Activated T-helper 1 cell treated with anti-CD3 and anti-CD28 coated beads, Interleukin-12 subunit alpha, Interleukin-12 subunit beta, Interleukin-2, Interleukin-4 antibody, amounts not matched to agents 30 ng/mL and 10 ng/mL and 1 ng/mL, durations not matched to agents 14 hours and 24 hours and 36 hours (primary cell): ENCODE results near the gene BAHCC1. TPM values are rescaled to one million over a fixed set of nuclear protein-coding genes. Genes with fewer than 3 reads are reported as not detected.

Experiments used
- DNase-seq: peaks from one replicate; pipeline ENCODE4 v3.0.0; 2021; ENCODE audit warnings: low spot score
- H3K27ac Mint-ChIP-seq: one replicate; pipeline ENCODE4 v1.8.0; 2021; ENCODE audit warnings: mild to moderate bottlenecking, mixed read lengths
- H3K27me3 Mint-ChIP-seq: one replicate; pipeline ENCODE4 v1.8.0; 2022; ENCODE audit warnings: mild to moderate bottlenecking, moderate library complexity, mixed read lengths; ENCODE audit not compliant: insufficient read depth
- H3K36me3 Mint-ChIP-seq: one replicate; pipeline ENCODE4 v1.8.0; 2021; ENCODE audit warnings: low read depth, mixed read lengths
- H3K4me1 Mint-ChIP-seq: one replicate; pipeline ENCODE4 v1.8.0; 2021; ENCODE audit warnings: low read depth, mixed read lengths
- H3K4me3 Mint-ChIP-seq: one replicate; pipeline ENCODE4 v1.8.0; 2021; ENCODE audit warnings: mild to moderate bottlenecking, moderate library complexity, mixed read lengths
- H3K9me3 Mint-ChIP-seq: one replicate; pipeline ENCODE4 v1.8.0; 2021; ENCODE audit warnings: mixed read lengths
- intact Hi-C: fragments of 100-400 bp; cut with micrococcal nuclease; formaldehyde crosslinking; loops from one replicate; pipeline ENCODE4 v1.15.1; 2024
- total RNA-seq: library from RNA; stranded (reverse); gene quantifications from 2 replicates; pipeline ENCODE4 v1.2.3, GENCODE V29; 2022

BAHCC1 gene
- total RNA-seq, 1 donor from 2014 or later = 0.08 TPM

DNA sequence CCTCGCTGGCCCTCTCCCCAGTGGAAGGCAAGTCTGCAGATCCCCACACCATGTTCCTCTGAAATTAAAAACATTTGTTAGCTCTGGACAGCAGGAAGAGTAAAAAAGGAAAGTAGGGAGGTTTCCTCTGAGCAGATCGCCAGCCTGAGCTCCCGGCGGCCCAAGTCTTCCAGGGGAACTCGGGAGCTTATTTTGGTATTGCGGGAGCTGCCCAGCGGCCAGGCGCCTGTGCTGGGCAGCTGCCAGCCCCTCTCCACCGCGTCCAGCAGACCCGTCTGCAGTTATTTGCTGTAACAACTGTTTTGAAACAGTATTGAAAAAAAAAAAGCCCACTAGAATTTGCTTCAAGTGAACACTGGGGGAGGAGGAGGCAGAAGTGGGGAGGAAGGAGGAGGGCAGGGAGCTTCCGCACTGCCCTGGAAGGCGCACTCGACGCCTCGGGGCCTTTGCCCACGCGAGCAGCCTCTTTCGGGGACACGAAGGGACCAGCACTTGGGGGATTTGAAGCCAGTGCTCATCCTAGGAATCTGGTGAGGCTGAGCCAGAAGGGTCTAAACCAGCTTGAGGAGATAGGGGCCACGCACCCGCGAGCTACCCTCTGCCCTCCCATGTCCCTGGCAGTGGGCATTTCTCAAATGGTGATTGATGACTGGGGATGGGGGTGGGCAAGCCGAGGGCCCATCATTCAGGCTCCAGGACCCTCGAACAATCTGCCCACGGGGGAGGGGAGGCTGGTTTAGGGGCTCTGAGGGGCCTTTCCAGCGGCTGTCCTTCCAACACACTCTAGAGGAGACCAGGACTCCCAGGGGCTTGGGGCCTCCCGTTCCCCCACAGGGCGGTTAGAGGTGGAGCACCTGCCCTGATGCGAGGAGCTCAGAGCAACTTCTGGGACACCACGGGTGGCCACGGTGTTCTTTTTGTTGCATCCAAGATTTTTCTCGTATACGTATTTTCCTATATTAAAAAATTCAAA, 3.0 kb upstream of the BAHCC1 start:
- Mint-ChIP-seq H3K27me3 (peaks cover 38% of the 10 kb centered on the region), H3K4me1 (peaks cover 15% of the 10 kb centered on the region), H3K36me3 (no peaks in the 10 kb centered on the region), H3K27ac (peak overlapping the region; percentile 34), H3K4me3 (no peak overlapping the region), H3K9me3 (no peaks in the 10 kb centered on the region)
- no peak for DNase-seq
- intact Hi-C loops = loop anchor here (10.0 kb wide), 1 partner anchor 1547 kb away; no protein-coding TSS in a partner anchor

DNA sequence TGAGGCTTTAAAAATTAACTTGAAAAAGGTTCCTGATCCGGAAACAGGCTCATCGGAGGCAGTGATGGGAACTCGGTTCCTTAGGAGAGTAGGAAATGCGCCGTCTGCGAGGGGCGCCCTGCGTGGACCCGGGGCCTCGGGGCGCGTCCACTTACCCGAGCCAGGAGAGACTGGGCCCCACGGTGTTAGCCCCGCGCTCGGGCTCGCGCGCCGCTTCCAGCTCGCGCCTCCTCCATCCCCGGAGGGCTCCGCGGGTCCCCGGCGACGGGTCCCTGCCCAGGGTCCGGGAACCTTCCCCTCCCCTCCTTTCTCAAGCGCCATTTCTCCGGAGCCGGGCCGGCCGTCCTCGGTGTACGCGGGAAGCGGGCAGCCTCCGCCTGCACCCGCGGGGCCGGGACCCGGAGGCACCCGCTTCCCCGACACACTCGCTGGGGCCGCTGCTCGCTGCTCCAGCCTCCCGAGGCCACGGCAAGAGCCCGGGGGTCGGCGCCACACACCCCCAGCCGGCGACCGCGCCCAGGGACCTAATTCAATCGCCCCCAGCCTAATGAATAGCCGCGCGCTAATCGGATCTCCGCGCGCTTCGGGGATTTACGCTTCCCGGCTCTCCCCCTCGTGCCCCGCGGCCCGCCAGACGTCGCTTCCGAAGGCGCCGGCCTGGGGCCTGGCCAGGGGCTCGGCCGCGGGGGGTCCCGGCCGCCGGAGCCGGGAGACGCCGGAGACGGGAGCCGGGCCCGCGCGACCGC, 2.2 kb upstream of the BAHCC1 start:
- no peaks in the 10 kb centered on the region for H3K36me3 Mint-ChIP-seq
- intact Hi-C loops = loop anchor here (10.0 kb wide), 1 partner anchor 1548 kb away; no protein-coding TSS in a partner anchor
- peaks cover 40% of the 10 kb centered on the region for H3K27me3 Mint-ChIP-seq
- H3K4me1 Mint-ChIP-seq = peaks cover 15% of the 10 kb centered on the region
- H3K27ac Mint-ChIP-seq = peak overlapping the region; percentile 29
- no peak for DNase-seq
- H3K4me3 Mint-ChIP-seq = no peak overlapping the region
- no peaks in the 10 kb centered on the region for H3K9me3 Mint-ChIP-seq

DNA sequence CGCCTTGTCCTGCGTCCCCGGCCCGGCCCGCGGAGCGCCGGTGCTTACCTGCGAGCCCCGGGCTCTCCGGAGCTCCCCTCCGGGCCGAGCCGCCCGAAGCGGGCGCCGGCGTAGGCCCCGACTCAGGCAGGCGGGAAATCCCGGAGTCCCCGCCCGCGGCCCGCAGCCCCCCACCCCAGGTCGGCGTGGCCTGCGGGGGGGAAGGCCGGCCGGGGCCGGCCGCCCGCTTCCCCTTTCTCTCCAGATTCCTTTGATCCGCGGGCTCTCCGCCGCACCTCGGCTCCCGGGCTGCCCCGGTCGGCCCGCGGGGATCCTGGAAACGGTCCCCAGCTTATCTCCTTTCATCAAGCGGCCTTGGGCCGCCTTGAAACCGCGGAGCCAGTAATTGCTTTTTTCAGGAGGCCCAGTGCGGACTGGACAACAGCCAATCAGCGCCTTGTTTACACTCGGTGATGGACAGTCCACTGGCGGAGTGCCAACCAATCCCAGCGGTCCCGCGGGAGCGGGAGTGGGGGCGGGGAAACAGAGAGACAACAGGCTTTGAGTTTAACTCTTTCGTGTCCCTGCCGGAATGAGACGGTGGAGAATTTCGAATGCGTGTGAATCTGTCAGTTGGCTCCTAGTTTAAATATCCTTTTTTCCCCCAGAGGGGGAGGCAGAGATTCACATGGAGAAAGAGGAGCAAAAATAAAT, 1.4 kb upstream of the BAHCC1 start:
- H3K36me3 Mint-ChIP-seq = peaks cover under 1% of the 10 kb centered on the region
- DNase-seq = peak; percentile 46
- H3K27me3 Mint-ChIP-seq = peaks cover 43% of the 10 kb centered on the region
- peaks cover 17% of the 10 kb centered on the region for H3K4me1 Mint-ChIP-seq
- no peaks in the 10 kb centered on the region for H3K9me3 Mint-ChIP-seq
- peak overlapping the region; percentile 61 for H3K27ac Mint-ChIP-seq
- intact Hi-C loops = loop anchor here (2.0 to 10.0 kb wide), 3 partner anchors 91 to 1549 kb away; partner anchors contain the start of gene ACTG1
- H3K4me3 Mint-ChIP-seq = peak overlapping the region; percentile 73

DNA sequence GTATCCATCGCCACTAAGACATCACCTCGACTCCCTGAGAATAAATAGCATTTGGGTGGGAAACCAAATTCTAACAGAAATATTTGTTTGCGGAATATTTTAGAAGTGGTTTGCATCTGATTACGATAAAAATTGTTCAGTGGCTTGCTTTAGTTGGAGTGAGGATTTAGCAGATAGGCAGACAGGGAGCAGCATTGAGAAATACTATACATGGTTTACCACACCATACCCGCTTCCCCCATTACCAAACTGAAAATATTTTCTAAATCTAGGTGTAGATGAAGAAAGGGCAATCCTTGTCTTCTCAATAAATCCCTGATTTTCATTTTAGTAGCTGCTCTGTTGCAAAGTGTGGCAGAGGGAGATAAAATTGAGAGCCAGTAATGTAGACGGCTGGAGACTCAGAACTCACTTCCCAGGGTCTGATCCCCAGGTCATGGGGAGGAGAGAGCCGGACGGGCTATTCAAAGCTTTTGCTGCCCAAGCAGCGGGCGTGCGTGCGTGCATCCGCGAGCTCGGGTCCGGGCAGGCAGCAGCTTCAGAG, 808 bp upstream of the BAHCC1 start:
- Mint-ChIP-seq H3K27ac (peak overlapping the region; percentile 61), H3K36me3 (peaks cover 2% of the 10 kb centered on the region), H3K9me3 (no peaks in the 10 kb centered on the region), H3K4me1 (peaks cover 20% of the 10 kb centered on the region), H3K27me3 (peaks cover 45% of the 10 kb centered on the region), H3K4me3 (peak overlapping the region; percentile 73)
- DNase-seq = no peak
- intact Hi-C loops = loop anchor here (2.0 to 10.0 kb wide), 3 partner anchors 90 to 1550 kb away; partner anchors contain the start of gene ACTG1

DNA sequence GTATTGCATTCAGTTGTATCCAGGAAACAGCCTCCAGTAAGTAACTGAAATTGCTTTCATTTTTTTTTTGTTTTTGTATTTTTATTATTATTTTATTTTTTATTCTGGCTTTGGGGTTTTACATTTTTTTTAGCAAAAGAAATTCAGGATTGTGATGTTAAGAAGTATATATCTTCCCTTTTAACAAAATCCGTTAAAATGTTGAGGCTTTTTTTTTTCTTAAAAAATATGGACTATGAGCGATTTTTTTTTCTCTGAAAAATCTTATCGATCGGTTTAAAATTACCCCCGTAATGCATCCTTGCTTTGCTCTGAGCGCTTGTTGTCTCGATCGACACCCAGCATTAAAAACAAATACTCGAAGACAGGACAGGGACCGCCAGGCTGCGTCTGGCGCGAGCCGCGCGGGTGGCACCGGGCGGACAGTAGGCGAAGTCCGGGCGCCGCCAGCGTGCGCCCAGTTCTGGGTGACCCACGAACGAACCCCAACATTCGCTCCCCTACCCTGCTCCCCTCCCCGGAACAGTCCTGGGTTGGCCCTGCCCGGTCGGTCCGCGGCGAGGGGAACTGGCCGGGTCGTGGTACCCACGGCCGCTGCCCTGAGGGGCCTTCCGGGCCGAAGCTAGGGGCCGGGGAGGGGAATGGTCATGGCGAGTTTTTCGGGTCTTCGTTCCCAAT, 482 bp downstream of the BAHCC1 start:
- no peak overlapping the region for H3K27ac Mint-ChIP-seq
- H3K4me1 Mint-ChIP-seq = peaks cover 20% of the 10 kb centered on the region
- no peaks in the 10 kb centered on the region for H3K9me3 Mint-ChIP-seq
- H3K4me3 Mint-ChIP-seq = no peak overlapping the region
- peaks cover 2% of the 10 kb centered on the region for H3K36me3 Mint-ChIP-seq
- H3K27me3 Mint-ChIP-seq = peaks cover 48% of the 10 kb centered on the region
- intact Hi-C loops = loop anchor here (2.0 to 10.0 kb wide), 4 partner anchors 89 to 1593 kb away; partner anchors contain the start of gene ACTG1
- DNase-seq = no peak

DNA sequence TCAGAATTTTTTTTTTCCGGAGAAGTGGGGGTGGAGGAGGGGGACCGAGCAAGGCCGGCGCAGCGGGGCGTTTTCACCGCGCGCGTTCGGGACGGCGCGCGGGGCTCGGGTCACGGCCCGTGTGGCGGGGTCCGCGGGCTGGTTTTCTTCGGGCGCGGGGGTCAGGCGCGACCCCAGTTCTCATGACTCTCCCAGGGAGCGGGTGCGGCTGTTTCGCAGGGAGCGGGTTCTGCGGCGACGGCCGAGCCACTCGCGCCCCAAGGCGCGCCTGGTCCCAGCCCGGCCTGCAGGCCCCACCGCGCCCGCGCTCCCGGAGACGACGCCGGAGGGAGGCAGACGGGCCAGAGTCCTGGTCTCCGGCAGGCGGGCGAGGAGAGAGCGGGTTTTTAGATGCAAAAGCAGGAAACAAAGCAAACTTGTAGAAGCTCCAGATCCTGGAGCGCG, 1.0 kb downstream of the BAHCC1 start:
- H3K4me1 Mint-ChIP-seq = peaks cover 20% of the 10 kb centered on the region
- DNase-seq = no peak
- intact Hi-C loops = loop anchor here (5.0 to 10.0 kb wide), 2 partner anchors 1551 to 1594 kb away; no protein-coding TSS in a partner anchor
- no peak overlapping the region for H3K27ac Mint-ChIP-seq
- H3K27me3 Mint-ChIP-seq = peaks cover 47% of the 10 kb centered on the region
- peaks cover 2% of the 10 kb centered on the region for H3K36me3 Mint-ChIP-seq
- no peak overlapping the region for H3K4me3 Mint-ChIP-seq
- no peaks in the 10 kb centered on the region for H3K9me3 Mint-ChIP-seq

DNA sequence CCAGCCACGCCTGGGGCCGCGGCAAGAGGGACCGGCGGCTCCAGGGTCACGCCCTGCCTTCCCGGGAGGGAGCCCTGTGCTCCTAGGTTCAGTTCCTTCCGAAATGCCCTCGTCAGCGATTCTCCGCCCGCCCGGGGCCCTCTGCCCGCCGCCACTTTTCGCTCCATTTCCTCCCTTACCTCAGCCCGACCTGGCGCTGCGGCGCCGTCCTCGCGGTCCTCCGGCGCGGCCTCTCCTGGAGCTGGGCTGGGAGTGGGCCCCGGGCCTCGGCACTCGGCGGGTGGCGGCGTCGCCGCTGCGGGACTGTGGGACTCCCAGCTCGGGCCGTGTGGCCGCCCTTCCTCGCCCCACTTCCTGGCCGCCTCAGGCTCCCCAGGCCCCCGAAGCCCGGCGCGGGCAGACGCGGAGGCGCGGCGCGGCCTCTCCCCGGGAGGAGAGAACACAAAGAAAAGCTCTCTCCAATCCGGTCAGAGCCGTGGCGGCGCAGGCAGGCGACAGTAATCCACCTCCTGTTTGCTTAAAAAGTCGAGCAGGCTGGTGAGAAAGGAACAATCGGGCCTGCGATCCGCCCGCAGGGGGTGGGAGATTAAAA, 1.6 kb downstream of the BAHCC1 start:
- Mint-ChIP-seq H3K27ac (no peak overlapping the region), H3K36me3 (peaks cover 3% of the 10 kb centered on the region), H3K9me3 (no peaks in the 10 kb centered on the region), H3K4me3 (no peak overlapping the region), H3K4me1 (peaks cover 20% of the 10 kb centered on the region), H3K27me3 (peaks cover 46% of the 10 kb centered on the region)
- DNase-seq = no peak
- intact Hi-C loops = loop anchor here (5.0 to 10.0 kb wide), 2 partner anchors 1552 to 1595 kb away; no protein-coding TSS in a partner anchor

DNA sequence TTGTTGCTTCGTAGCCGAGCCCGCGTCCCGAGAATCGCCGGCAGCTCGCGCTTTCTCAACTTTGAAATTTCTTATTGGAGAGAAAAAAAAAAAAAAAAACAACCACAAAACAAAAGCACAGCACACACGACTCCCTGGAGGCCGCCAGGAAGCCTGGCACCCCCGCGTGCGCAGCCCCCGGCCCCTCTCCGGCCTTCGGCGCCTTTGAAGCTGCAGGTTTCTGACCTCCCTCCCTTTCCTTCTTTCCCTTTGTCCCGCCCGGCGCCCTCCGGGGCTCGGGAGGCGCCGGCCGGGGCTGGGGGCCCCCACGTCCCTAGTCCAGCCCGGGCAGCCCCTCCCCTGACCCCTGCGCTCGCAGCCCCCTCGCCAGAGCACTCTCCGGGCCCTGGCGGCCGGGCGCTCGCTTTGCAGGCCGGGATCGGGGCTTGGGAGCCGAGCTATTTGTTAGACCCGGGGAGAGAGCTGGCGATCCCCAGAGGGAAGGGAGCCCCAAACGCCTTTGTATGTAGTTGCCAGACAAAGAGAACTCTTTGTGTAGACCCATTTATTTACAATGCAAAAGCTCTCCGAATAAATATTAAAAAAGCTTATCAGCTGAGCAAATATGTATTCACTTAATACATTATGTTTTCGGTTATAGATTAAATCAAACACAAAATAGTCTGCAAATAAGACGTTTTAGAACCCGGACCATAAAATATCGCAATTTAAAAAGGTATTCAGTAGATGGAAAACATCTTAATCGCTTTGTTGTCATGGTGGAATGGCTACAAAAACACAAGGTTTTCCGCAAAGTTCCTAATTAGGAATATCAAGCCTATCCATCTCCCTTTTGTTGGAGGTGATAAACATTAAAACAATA, 2.3 kb downstream of the BAHCC1 start:
- peaks cover 20% of the 10 kb centered on the region for H3K4me1 Mint-ChIP-seq

DNA sequence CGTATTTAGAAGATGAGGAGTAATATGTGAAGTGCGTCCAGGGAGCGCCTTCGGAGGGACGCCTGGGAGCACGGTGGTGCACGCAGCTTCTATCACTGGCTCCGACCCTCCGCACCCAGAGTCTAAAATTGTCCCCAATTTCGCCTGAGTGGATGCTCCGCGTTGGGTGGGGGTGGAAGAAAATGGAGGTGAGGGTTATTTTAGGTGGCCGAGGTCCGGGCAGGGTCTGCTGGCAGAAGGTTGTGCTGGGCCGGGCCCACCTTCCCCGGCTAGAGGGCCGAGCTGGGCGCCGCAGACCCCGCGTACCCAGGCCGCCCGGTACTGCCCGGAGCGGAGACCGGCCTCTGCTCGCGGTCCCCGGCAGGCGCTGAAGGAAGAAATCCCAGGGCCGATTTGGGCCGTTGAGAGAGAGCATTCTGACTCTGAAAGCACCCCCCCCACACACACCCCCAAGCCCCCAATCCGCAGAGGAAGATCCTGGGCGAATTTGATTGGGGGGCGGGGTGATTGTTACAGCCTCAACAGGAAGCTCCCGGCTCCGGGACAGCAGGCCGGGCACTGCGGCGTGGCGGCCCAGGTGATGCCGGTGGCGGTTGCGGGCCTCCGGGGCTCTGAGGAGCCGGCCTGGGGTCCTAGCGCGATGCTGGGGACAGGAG, 3.0 kb downstream of the BAHCC1 start:
- H3K9me3 Mint-ChIP-seq = no peaks in the 10 kb centered on the region
- peaks cover 56% of the 10 kb centered on the region for H3K27me3 Mint-ChIP-seq
- H3K27ac Mint-ChIP-seq = peak overlapping the region; percentile 84
- intact Hi-C loops = loop anchor here (5.0 to 10.0 kb wide), 2 partner anchors 1554 to 1596 kb away; no protein-coding TSS in a partner anchor
- H3K4me1 Mint-ChIP-seq = peaks cover 20% of the 10 kb centered on the region
- peak overlapping the region; percentile 86 for H3K4me3 Mint-ChIP-seq
- DNase-seq = no peak
- H3K36me3 Mint-ChIP-seq = peaks cover 4% of the 10 kb centered on the region

More for the DNA sequence above, 2.3 kb downstream of the BAHCC1 start:
- peak overlapping the region; percentile 68 for H3K4me3 Mint-ChIP-seq
- intact Hi-C loops = loop anchor here (5.0 to 10.0 kb wide), 2 partner anchors 1553 to 1595 kb away; no protein-coding TSS in a partner anchor
- peaks cover 4% of the 10 kb centered on the region for H3K36me3 Mint-ChIP-seq
- peak overlapping the region; percentile 48 for H3K27ac Mint-ChIP-seq
- no peaks in the 10 kb centered on the region for H3K9me3 Mint-ChIP-seq
- DNase-seq = no peak
- H3K27me3 Mint-ChIP-seq = peaks cover 50% of the 10 kb centered on the region

DNA sequence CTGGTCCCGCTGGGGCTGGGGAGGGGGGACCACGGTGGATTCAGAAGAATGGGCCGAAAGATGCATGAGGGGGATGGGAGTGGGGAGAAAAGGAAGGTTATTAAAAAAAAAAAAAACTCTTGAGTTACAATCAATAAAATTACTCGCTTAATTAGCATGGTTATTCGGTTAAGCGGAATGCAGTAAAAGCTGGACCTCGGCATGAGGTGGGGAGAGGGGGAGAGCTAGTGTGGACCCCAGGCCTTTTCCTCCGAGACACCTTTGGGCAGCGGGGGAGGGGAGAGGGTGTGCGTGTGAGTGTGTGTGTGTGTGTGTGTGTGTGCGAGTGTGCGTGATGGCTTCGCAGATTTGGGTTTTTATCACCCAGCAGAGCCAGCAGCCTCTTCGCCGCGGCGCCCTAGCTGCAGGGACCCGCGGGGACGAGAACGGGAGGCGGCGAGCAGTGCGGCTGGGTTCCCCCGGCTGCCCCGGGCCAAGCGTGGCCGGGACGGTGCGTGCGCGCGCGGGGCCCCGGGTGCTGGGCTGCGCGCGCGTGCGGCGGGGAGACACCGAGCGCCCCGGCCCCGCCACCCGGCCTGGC, 3.7 kb downstream of the BAHCC1 start:
- Mint-ChIP-seq H3K27ac (peak overlapping the region; percentile 84), H3K4me1 (peaks cover 20% of the 10 kb centered on the region), H3K36me3 (peaks cover 4% of the 10 kb centered on the region), H3K27me3 (peaks cover 56% of the 10 kb centered on the region), H3K4me3 (peak overlapping the region; percentile 86), H3K9me3 (no peaks in the 10 kb centered on the region)
- intact Hi-C loops = loop anchor here (5.0 to 10.0 kb wide), 2 partner anchors 1554 to 1597 kb away; no protein-coding TSS in a partner anchor
- DNase-seq = no peak
